ENCODE results near the gene NCOA7.

- TF ChIP-seq, protein P1, sequence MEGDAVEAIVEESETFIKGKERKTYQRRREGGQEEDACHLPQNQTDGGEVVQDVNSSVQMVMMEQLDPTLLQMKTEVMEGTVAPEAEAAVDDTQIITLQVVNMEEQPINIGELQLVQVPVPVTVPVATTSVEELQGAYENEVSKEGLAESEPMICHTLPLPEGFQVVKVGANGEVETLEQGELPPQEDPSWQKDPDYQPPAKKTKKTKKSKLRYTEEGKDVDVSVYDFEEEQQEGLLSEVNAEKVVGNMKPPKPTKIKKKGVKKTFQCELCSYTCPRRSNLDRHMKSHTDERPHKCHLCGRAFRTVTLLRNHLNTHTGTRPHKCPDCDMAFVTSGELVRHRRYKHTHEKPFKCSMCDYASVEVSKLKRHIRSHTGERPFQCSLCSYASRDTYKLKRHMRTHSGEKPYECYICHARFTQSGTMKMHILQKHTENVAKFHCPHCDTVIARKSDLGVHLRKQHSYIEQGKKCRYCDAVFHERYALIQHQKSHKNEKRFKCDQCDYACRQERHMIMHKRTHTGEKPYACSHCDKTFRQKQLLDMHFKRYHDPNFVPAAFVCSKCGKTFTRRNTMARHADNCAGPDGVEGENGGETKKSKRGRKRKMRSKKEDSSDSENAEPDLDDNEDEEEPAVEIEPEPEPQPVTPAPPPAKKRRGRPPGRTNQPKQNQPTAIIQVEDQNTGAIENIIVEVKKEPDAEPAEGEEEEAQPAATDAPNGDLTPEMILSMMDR (IDR thresholded peaks at IDR 0.05) = no peak
- no peak for TF ChIP-seq POLR2A (IDR thresholded peaks at IDR 0.05)
- TF ChIP-seq EP300 (IDR thresholded peaks at IDR 0.05) = no peak
These were observed 2.5 kb downstream of the NCOA7 start for GRCh38 chr6:125793280-125793679.
